Articular chondrocyte of knee joint (primary cell): Measurements from ENCODE around the gene TCP10L. TPM values are rescaled to one million over a fixed set of nuclear protein-coding genes. Genes with fewer than 3 reads are reported as not detected.

ENCODE experiments used
- small RNA-seq: library from RNA; depleted of rRNA; stranded (forward); fragments of <200 nt; gene quantifications from one replicate; pipeline ENCODE3, GENCODE V24; 2012
- total RNA-seq: library from RNA; depleted of rRNA; stranded (reverse); fragments of >200 nt; gene quantifications from 2 replicates; pipeline ENCODE4 v1.2.3, GENCODE V29; 2012

TCP10L gene
- 0.22 and 0.39 TPM in 2 replicates for total RNA-seq

GRCh38 chr21:32585042-32585710 is at the start of gene TCP10L:
Gene TCP10L, minus strand, starts transcription at chr21:32585523. Its CDS starts 1,219 bp downstream, at chr21:32584304.

GRCh38 chr21:32612075-32612998 is 27.0 kb upstream of the TCP10L start, which contains the start of gene CFAP298:
Gene CFAP298, minus strand, starts transcription at chr21:32612377. Its CDS starts 134 bp downstream, at chr21:32612243.

Small RNA genes within 50 kb of the gene (small RNA-seq; reads per million reads assigned to genes)
- gene RF00438 (not detected), gene RNA5SP490 (not detected)

Other genes with a start within 250 kb of the TCP10L start
- 19.7 and 24.6 TPM in 2 replicates for gene URB1, start 192.5 kb downstream of the TCP10L start, total RNA-seq
- 5.5 and 7.8 TPM in 2 replicates for gene EVA1C, start 172.8 kb downstream of the TCP10L start, total RNA-seq
- 16.7 and 17.1 TPM in 2 replicates for gene CFAP298, start 26.9 kb upstream of the TCP10L start, total RNA-seq
- 39.9 and 42.6 TPM in 2 replicates for gene SYNJ1, start 142.5 kb upstream of the TCP10L start, total RNA-seq
- gene PAXBP1, start 186.2 kb upstream of the TCP10L start, total RNA-seq, result 39.9 and 45.6 TPM in 2 replicates